VCaP (cell line): ENCODE results near the gene TST.

ENCODE experiments used
- H3K27ac ChIP-seq: fragments of 450-650 bp; 2 replicates; pipeline ENCODE4 v1.5.1; 2017
- TF ChIP-seq, protein P1 (sequence below): fragments of 450-650 bp; conservative IDR thresholded peaks from 2 replicates; pipeline ENCODE4 v1.5.1; 2017; ENCODE audit warnings: mild to moderate bottlenecking, moderate library complexity

The TST gene

GRCh38 chr22:36964106-36964505 lies 55.1 kb downstream of the TST start:
- no peak overlapping the region for H3K27ac ChIP-seq
- TF ChIP-seq, protein P1, sequence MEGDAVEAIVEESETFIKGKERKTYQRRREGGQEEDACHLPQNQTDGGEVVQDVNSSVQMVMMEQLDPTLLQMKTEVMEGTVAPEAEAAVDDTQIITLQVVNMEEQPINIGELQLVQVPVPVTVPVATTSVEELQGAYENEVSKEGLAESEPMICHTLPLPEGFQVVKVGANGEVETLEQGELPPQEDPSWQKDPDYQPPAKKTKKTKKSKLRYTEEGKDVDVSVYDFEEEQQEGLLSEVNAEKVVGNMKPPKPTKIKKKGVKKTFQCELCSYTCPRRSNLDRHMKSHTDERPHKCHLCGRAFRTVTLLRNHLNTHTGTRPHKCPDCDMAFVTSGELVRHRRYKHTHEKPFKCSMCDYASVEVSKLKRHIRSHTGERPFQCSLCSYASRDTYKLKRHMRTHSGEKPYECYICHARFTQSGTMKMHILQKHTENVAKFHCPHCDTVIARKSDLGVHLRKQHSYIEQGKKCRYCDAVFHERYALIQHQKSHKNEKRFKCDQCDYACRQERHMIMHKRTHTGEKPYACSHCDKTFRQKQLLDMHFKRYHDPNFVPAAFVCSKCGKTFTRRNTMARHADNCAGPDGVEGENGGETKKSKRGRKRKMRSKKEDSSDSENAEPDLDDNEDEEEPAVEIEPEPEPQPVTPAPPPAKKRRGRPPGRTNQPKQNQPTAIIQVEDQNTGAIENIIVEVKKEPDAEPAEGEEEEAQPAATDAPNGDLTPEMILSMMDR: no peak

DNA sequence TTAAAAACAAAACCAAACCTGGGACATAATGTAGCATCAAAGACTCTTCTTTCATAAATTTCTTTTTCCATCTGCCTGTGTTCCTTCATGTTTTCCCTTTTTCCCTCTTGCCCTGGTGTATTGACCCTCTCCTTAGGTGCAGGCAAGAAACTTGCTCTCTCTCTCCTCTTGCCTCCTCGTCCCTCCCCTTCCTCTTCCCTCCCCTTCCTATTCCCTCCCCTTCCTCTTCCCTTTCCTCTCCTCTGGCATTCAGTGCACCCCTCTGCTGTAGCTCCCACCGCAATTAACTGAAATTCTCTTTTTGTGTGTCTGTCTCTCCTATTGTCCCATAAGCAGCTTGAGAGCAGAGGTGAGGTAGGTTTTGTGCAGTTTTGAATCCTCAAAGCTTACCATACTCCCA lies 55.9 kb downstream of the TST start:
- TF ChIP-seq, protein P1: no peak
- H3K27ac ChIP-seq: no peak overlapping the region

DNA sequence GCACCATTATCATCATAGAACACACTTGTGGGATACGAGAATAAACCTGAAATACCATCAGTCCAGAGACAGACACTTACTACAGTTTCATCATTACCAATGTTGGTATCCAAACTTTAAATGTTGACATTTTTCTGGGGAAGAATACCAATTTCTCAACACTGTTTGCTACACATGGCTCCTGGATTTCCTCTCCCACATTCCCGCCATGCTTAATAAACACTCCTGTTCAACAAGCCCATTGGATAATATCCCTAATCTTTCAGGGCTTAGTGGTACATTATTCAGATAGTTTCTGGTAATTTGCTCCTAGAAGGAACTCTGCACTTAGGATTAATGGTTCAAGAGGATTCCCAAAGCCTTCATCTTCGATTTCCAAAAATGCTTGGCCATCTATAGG lies 57.6 kb downstream of the TST start:
- TF ChIP-seq, protein P1: no peak
- no peak overlapping the region for H3K27ac ChIP-seq
